Endothelial cell of umbilical vein (primary cell): ENCODE measurements around the gene RIC8B.

Source experiments
- CTCF ChIP-seq, 2 donors: IDR thresholded peaks; 1 replicate in 1 of 2; 2 replicates in 1 of 2; pipeline ENCODE4 v1.5.1; 2011; ENCODE audit warnings: low read length in 2 of 2, mild to moderate bottlenecking in 2 of 2, moderate library complexity in 2 of 2, control low read depth in 1 of 2, inconsistent platforms in 1 of 2, low read depth in 1 of 2; ENCODE audit not compliant: insufficient read depth in 1 of 2; ENCODE audit errors: extremely low read depth in 1 of 2
- EZH2 ChIP-seq: IDR thresholded peaks from 2 replicates; pipeline ENCODE4 v1.6.1; 2012; ENCODE audit warnings: borderline replicate concordance, low read depth, mild to moderate bottlenecking, moderate library complexity, low read length, inconsistent platforms; ENCODE audit not compliant: severe bottlenecking
- POLR2A ChIP-seq: IDR thresholded peaks from 2 replicates; pipeline ENCODE4 v1.6.1; 2012; ENCODE audit warnings: low read depth, mild to moderate bottlenecking, control low read depth, low read length
- POLR2AphosphoS5 ChIP-seq: IDR thresholded peaks from 2 replicates; pipeline ENCODE4 v1.6.1; 2012; ENCODE audit warnings: low read depth, mild to moderate bottlenecking, control low read depth, low read length, moderate library complexity; ENCODE audit not compliant: insufficient read depth

- TF ChIP-seq CTCF (IDR thresholded peaks at IDR 0.05; ENCODE audit: extremely low read depth in 1 of 2, insufficient read depth in 1 of 2, low read depth in 1 of 2, low read length in 2 of 2) (no peak), POLR2A (no peak), EZH2 (no peak), POLR2AphosphoS5 (no peak)
Measured at GRCh38 chr12:106870116-106870515, 95.6 kb downstream of the RIC8B start.
